DMS153 treated with DMSO at 0.1 percent for 48 hours (cell line): ENCODE results near the gene TMEM17.

Experiments
- DNase-seq: peaks from one replicate; lab custom pipeline; 2025; ENCODE audit not compliant: unreplicated experiment; lab: John Stamatoyannopoulos, UW

Gene TMEM17

GRCh38 chr2:62512384-62512783 lies 6.4 kb upstream of the TMEM17 start:
- no peak for DNase-seq

GRCh38 chr2:62511636-62512035 lies 5.6 kb upstream of the TMEM17 start:
- no peak for DNase-seq

DNA sequence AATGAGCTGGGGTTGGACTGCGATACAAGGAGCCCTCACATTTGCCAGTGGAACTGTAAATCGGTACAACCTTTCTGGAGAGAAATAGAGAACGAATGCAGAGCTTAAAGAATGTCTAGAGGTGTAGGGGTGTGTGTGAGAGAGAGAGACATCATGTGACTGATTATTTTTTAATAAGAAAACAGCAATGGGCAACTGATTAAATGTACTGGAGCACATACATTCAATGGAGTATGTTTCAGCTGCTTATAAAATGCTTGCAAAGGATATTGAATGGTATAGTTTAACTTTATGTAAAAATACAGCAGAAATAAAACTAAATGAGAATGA lies 391 bp upstream of the TMEM17 start:
- DNase-seq, result peak; percentile 54

DNA sequence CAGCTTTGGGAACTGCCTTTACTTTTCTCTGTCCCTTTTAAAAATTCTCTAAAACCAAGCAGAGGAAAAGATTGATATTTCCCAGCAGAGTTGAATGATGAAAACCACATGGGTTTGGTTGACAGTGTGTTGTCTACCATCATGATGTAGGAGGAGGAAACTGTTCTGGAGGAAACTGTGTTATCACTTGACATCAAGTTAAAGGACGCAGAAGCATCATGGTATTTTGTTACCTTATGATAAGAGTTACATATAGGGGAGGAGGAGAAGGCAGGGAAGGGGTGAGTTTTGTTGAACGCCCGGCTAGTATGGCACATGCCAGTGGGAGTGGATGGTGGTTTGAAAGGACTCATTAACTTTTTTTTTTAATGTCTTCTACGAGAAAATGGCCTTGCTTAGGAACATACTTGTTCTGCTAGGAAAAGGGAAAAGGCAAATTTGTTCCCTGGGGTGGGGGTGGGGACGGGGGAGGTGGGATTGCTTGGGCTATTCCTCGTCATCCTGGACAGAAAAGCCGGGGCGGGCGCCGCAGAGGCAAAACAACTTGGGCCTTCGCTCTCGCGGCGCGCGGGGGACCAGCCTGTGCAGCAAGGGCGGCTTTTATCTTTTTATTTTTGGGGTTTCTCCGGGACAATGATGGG lies 766 bp downstream of the TMEM17 start:
- DNase-seq, result no peak

DNA sequence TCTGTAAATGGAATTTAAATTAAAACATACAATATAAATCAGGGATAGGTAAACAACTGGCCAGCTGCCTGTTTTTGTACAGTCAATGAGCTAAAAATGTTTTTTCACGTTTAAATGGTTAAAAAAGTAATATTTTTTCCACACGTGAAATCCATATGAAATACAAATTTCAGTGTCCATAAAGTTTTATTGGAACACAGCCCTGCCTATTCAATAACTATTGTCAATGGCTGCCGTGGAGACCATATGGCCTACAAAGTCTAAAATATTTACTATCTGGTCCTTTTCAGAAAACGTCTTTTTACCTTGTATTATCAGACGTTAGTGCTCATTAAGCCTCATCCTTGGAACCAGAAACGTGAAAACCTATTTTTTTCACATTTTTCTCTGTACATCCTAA lies 1.3 kb downstream of the TMEM17 start:
- DNase-seq, result no peak

- DNase-seq, result no peak
These were observed 4.0 kb downstream of the TMEM17 start for GRCh38 chr2:62501794-62502500.

DNA sequence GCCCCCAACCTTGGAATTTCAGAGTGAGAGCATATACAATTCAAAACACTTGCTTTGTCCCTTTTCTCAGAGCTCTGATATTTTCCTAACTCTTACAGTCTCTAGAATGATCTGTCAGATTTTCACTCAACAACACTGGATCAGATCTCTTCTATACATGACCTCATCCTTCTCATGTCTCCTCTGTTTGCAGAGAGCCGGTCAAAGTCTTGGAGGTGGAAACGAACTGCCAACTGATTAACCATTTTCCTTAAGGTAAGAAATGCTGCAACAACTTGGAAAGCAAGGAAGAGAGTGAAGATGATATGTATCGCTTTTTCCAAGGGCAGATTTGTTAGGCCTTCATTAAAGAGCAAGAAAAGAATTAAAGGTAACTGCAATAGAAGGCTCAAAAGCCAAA lies 4.9 kb downstream of the TMEM17 start:
- no peak for DNase-seq

DNA sequence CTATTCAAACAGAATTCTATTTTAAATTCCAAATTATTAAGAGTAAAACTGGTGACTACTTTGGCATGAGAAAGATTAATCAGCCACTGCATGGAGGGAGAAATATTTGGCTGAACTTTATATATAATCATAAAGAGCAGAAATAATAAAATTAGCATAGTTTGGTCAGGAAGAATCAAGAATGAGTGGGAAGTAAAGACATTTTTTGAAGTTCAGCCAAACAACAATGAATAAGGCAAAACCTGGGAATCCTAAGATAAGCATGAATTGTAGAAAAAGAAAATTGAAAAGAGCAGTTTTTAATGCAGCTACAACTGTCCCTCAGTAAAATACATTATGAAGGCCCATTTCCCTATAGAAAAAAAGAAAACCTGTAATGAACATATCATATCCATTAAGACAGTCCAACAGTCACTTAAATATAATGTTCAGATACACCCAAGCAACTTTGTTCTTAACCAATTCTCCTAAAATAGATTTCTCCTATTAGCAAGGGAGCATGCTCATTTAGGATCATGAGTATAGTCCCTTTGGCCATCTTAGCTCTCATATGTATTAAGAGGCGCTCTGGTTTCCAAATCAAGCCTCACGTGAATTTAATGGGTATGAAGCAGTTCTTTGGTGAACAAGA lies 6.5 kb downstream of the TMEM17 start:
- no peak for DNase-seq

DNA sequence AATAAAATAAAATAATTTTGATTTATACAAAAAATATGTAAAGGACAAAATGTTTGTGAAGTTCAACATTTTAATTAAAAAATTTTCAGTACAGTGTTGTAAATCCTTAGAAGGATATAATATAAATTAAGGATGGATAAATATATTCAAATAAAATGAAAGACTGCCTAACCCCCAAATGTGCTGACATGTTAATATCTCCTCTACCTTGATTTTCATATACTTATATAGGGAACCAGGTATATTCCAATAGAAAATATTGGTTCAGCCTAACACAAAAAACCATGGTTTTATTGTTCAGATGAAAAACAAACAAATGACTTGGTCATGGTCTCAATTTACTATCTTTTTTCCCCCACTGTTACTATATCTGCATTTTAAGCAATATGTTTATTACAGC lies 7.3 kb downstream of the TMEM17 start:
- no peak for DNase-seq

GRCh38 chr2:62495761-62496160 lies 10.2 kb downstream of the TMEM17 start:
- DNase-seq, result no peak

- no peak for DNase-seq
These were observed 13.9 kb downstream of the TMEM17 start for GRCh38 chr2:62492048-62492447.

GRCh38 chr2:62489702-62490101 lies 16.3 kb downstream of the TMEM17 start:
- DNase-seq, result no peak

DNA sequence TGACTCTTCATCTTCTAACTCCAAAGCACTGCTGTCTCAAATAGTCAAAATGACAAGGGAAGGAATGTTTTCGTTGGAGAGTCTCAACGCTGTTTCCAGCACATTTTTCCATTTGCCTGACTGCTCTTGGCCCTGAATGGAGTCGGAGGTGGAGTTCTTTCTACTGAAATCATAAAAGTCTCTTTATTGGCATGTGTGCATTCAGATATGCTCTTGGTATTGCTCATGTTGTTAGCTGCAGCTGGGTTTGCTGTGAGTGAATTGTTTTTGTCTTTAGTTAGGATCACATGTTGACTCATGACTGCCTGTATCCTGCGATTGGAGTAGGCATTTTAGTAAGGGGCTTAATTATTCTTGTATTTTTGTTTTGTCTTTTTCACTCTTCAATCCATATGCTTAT lies 16.8 kb downstream of the TMEM17 start:
- no peak for DNase-seq

GRCh38 chr2:62486439-62486765 lies 19.6 kb downstream of the TMEM17 start:
- no peak for DNase-seq

DNA sequence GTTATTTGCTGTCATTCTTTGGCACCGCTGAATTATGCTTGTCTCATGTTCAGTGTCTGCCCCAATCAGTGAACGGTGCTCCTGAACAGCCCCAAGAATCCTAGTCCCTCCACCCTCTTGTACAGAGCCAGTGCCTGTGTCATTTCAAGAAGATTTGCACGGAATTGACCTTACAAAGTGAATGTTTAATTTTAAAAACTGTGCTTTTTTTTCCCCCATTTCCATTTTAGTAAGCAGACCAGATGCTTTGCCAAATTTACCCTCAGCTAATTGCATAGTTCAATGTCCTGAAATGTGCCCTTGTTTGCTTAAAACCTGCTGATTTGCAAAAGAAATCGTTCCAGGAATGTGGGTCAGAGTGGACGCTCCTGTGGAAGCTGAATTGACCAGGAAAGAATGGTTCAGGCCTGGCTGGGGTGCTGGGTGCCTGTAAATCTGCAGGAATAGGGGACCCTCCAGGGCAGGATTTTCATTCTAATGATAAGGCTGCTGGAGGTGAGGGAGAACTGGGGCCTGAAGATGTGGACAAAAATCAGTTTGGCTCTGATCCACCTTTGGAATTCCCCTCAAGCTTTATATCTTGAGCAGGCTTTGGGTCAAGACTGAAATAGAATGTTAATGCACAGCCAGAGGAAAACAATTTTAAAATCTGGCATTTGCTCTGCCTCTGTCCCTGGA lies 20.1 kb downstream of the TMEM17 start:
- DNase-seq, result no peak

- no peak for DNase-seq
These were observed 23.2 kb downstream of the TMEM17 start for GRCh38 chr2:62482558-62483352.

GRCh38 chr2:62479917-62480316 lies 26.1 kb downstream of the TMEM17 start:
- no peak for DNase-seq

- DNase-seq, result peak; percentile 5
These were observed 27.9 kb downstream of the TMEM17 start for GRCh38 chr2:62478093-62478580.

- no peak for DNase-seq
These were observed 28.4 kb downstream of the TMEM17 start for GRCh38 chr2:62477573-62477972.

DNA sequence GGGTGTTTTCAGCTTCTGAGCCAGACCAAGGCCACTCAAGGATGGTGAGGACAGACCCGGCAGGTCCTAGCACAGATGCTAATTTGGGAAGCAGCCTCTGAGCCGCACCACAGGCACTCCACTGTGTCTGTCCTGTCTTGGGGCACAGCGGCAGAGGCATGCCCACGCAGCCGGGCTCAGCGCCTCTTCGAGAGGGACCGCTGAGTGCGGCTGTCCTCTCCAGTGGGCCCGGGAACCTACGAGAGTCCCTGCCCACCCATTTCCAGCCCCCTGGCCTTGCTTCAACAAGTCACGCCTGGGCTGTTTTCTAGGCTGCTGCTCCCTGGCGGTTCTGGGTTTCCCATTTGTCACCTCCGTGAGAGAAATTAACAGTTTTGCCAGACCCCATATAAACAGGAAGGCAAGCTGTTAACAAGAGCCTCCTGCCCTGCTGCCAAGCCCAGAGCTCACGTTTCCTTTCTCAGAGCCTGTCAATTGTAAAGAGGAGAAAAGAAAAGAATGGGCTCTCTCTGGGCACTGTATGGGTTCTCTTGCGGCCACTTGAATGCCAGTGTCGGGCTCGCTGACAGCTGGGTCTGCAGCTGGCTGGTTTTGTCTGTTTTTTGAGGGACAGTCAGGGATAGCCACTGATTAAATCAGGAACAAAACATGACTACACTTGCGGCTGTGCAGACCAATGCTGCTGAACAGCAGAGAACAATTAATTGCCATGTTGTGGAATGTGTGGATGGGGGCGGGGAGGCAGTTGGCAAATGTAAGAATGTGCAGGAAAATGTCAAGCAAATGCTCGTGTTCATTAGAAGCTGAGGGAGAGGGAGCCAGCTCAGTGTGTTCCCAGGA lies 30.6 kb downstream of the TMEM17 start:
- no peak for DNase-seq
